Breast epithelium (tissue), 4 donors: ENCODE measurements around the gene MACROD1. TPM values are rescaled to one million over a fixed set of nuclear protein-coding genes. Genes with fewer than 3 reads are reported as not detected.

Experiments
- DNase-seq, 2 donors: peaks; one replicate each; pipeline ENCODE4 v3.0.0-alpha.2; 2019; ENCODE audit warnings: low spot score in 2 of 2
- H3K27ac ChIP-seq, 2 donors: fragments of 200-600 bp; sonication (generic) in 1 of 2; one replicate each; pipeline ENCODE4 v1.5.1; 2016 to 2019; ENCODE audit warnings: mild to moderate bottlenecking in 1 of 2
- H3K27me3 ChIP-seq, 2 donors: fragments of 200-600 bp; sonication (generic) in 1 of 2; one replicate each; pipeline versions ENCODE4 v1.5.1 to v1.6.0; 2017 to 2019; ENCODE audit warnings: control low read depth in 1 of 2, mild to moderate bottlenecking in 1 of 2
- H3K36me3 ChIP-seq: fragments of 200-600 bp; one replicate; pipeline ENCODE4 v1.5.1; 2019
- H3K4me1 ChIP-seq, 2 donors: fragments of 200-600 bp; sonication (generic); one replicate each; pipeline ENCODE4 v1.5.1; 2016 to 2019; ENCODE audit warnings: control low read depth in 1 of 2
- H3K4me3 ChIP-seq, 3 donors: fragments of 200-600 bp; sonication (generic); 1 replicate in 2 of 3; 2 replicates in 1 of 3; pipeline ENCODE4 v1.5.1; 2016 to 2019; ENCODE audit warnings: mild to moderate bottlenecking in 3 of 3, moderate library complexity in 2 of 3
- H3K9me3 ChIP-seq, 2 donors: fragments of 200-600 bp; sonication (generic) in 1 of 2; one replicate each; pipeline ENCODE4 v1.5.1; 2016 to 2019; ENCODE audit warnings: control low read depth in 1 of 2
- POLR2A ChIP-seq: fragments of 450-650 bp; IDR thresholded peaks from one replicate; pipeline ENCODE4 v1.6.1; 2016; ENCODE audit warnings: antibody characterized with exemption, mild to moderate bottlenecking, moderate library complexity
- POLR2AphosphoS5 ChIP-seq, 3 donors: sonication (generic); formaldehyde crosslinking; IDR thresholded peaks; one replicate each; pipeline ENCODE4 v1.6.1; 2017; ENCODE audit warnings: antibody characterized with exemption in 3 of 3
- intact Hi-C: fragments of 100-400 bp; cut with DNase I; formaldehyde crosslinking; loops from one replicate; pipeline ENCODE4 v1.15.1; 2023; ENCODE audit warnings: low total_unique reads
- total RNA-seq, 3 donors: library from RNA; depleted of rRNA; stranded (reverse); fragments of >200 nt; gene quantifications; one replicate each; pipeline ENCODE4 v1.1.0, GENCODE V29; 2016
- TF ChIP-seq, protein P1 (sequence below), 3 donors: fragments of 450-650 bp; IDR thresholded peaks; one replicate each; pipeline ENCODE4 v1.5.1; 2016 to 2017; ENCODE audit warnings: antibody characterized with exemption in 3 of 3, mild to moderate bottlenecking in 3 of 3, moderate library complexity in 3 of 3

Gene MACROD1
- total RNA-seq, 3 donors from 2014 or later: 19.7 to 113 (median 40.3) TPM

- intact Hi-C loops: loop anchor here (2.0 kb wide), 1 partner anchor 59 kb away; no protein-coding TSS in a partner anchor
- Histone ChIP-seq H3K36me3 (no peaks in the 10 kb centered on the region), H3K9me3 (no peaks in the 10 kb centered on the region), H3K27me3 (no peaks in the 10 kb centered on the region), H3K4me3 (peak overlapping the region in 1 of 3 donors; percentile 31), H3K27ac (peak overlapping the region; percentile 22 to 75), H3K4me1 (no peaks in the 10 kb centered on the region)
- DNase-seq: peak in 1 of 2 donors; percentile 60
- TF ChIP-seq POLR2A: no peak
- TF ChIP-seq, protein P1, sequence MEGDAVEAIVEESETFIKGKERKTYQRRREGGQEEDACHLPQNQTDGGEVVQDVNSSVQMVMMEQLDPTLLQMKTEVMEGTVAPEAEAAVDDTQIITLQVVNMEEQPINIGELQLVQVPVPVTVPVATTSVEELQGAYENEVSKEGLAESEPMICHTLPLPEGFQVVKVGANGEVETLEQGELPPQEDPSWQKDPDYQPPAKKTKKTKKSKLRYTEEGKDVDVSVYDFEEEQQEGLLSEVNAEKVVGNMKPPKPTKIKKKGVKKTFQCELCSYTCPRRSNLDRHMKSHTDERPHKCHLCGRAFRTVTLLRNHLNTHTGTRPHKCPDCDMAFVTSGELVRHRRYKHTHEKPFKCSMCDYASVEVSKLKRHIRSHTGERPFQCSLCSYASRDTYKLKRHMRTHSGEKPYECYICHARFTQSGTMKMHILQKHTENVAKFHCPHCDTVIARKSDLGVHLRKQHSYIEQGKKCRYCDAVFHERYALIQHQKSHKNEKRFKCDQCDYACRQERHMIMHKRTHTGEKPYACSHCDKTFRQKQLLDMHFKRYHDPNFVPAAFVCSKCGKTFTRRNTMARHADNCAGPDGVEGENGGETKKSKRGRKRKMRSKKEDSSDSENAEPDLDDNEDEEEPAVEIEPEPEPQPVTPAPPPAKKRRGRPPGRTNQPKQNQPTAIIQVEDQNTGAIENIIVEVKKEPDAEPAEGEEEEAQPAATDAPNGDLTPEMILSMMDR (IDR thresholded peaks at IDR 0.05): no peak
- TF ChIP-seq POLR2AphosphoS5 (IDR thresholded peaks at IDR 0.05): no peak
Observed at GRCh38 chr11:63951779-63952536, 214.0 kb downstream of the MACROD1 start.

Other genes starting within 250 kb of the MACROD1 start
- gene RCOR2, start 248.9 kb downstream of the MACROD1 start, total RNA-seq: under 1 TPM; 0.16 to 0.33 (median 0.29) TPM
- 10 to 100 TPM in 2 of 3 donors, 1 to 10 TPM in 1; 5.9 to 27.4 (median 19.7) TPM for gene NAA40, start 227.1 kb downstream of the MACROD1 start, total RNA-seq
- gene COX8A, start 191.5 kb downstream of the MACROD1 start, total RNA-seq: 100 to 1,000 TPM; 257 to 326 (median 293) TPM
- 10 to 100 TPM; 50.9 to 81.4 (median 79.3) TPM for gene OTUB1, start 179.7 kb downstream of the MACROD1 start, total RNA-seq
- gene FLRT1, start 130.2 kb downstream of the MACROD1 start, total RNA-seq: not detected
- gene STIP1, start 20.1 kb upstream of the MACROD1 start, total RNA-seq: 100 to 1,000 TPM in 2 of 3 donors, 10 to 100 TPM in 1; 88.5 to 114 (median 106) TPM
- gene FERMT3, start 40.6 kb upstream of the MACROD1 start, total RNA-seq: 10 to 100 TPM; 14.0 to 42.2 (median 17.4) TPM
- 10 to 100 TPM; 42.9 to 54.1 (median 51.1) TPM for gene TRPT1, start 60.1 kb upstream of the MACROD1 start, total RNA-seq
- 10 to 100 TPM; 34.2 to 58.0 (median 36.7) TPM for gene NUDT22, start 60.2 kb upstream of the MACROD1 start, total RNA-seq
- 10 to 100 TPM; 23.6 to 33.5 (median 32.6) TPM for gene DNAJC4, start 64.4 kb upstream of the MACROD1 start, total RNA-seq
- gene VEGFB, start 68.5 kb upstream of the MACROD1 start, total RNA-seq: 100 to 1,000 TPM in 1 of 3 donors, 10 to 100 TPM in 2; 45.1 to 223 (median 53.4) TPM
- 10 to 100 TPM; 51.4 to 77.3 (median 54.6) TPM for gene FKBP2, start 75.0 kb upstream of the MACROD1 start, total RNA-seq
- gene PPP1R14B, start 80.8 kb upstream of the MACROD1 start, total RNA-seq: 100 to 1,000 TPM in 1 of 3 donors, 10 to 100 TPM in 2; 63.0 to 101 (median 64.7) TPM
- 10 to 100 TPM; 15.5 to 20.5 (median 19.0) TPM for gene PLCB3, start 85.4 kb upstream of the MACROD1 start, total RNA-seq
- 100 to 1,000 TPM in 1 of 3 donors, 10 to 100 TPM in 2; 80.3 to 107 (median 87.5) TPM for gene BAD, start 118.6 kb upstream of the MACROD1 start, total RNA-seq
- gene GPR137, start 119.7 kb upstream of the MACROD1 start, total RNA-seq: 10 to 100 TPM in 2 of 3 donors, 1 to 10 TPM in 1; 8.9 to 14.7 (median 11.1) TPM
- gene KCNK4, start 125.2 kb upstream of the MACROD1 start, total RNA-seq: 1 to 10 TPM in 1 of 3 donors, not detected in 2; 2.3 TPM
- 1 to 10 TPM in 1 of 3 donors, not detected in 2; 1.8 TPM for gene CATSPERZ, start 134.2 kb upstream of the MACROD1 start, total RNA-seq
- 10 to 100 TPM; 38.2 to 43.9 (median 39.5) TPM for gene ESRRA, start 139.4 kb upstream of the MACROD1 start, total RNA-seq
- 100 to 1,000 TPM; 206 to 266 (median 262) TPM for gene TRMT112, start 151.4 kb upstream of the MACROD1 start, total RNA-seq
- 100 to 1,000 TPM; 241 to 327 (median 262) TPM for gene PRDX5, start 152.0 kb upstream of the MACROD1 start, total RNA-seq
- gene CCDC88B, start 174.1 kb upstream of the MACROD1 start, total RNA-seq: 10 to 100 TPM in 1 of 3 donors, 1 to 10 TPM in 2; 3.3 to 10.7 (median 5.9) TPM
- 10 to 100 TPM; 16.7 to 20.6 (median 19.4) TPM for gene RPS6KA4, start 193.0 kb upstream of the MACROD1 start, total RNA-seq